PFSK-1 (cell line): ENCODE results near the gene NFIC.

Experiments
- FOXP2 ChIP-seq: optimal IDR thresholded peaks from 2 replicates; pipeline ENCODE3; 2011; ENCODE audit warnings: borderline replicate concordance, control low read depth, inconsistent platforms; ENCODE audit not compliant: insufficient read depth; ENCODE audit errors: extremely low read length, extremely low read depth
- POLR2AphosphoS5 ChIP-seq: IDR thresholded peaks from 2 replicates; pipeline ENCODE4 v1.6.1; 2012; ENCODE audit warnings: low read depth, mild to moderate bottlenecking, control low read depth, low read length, moderate library complexity
- REST ChIP-seq, 2 experiments: IDR thresholded peaks; 2 replicates each; pipeline versions ENCODE4 v1.6.1 to v1.8.0; 2011 to 2012; ENCODE audit warnings: low read depth in 2 of 2, low read length in 2 of 2, control low read depth in 1 of 2, inconsistent platforms in 1 of 2, mild to moderate bottlenecking in 1 of 2, moderate library complexity in 1 of 2; ENCODE audit not compliant: insufficient read depth in 1 of 2
- SIN3A ChIP-seq: IDR thresholded peaks from 2 replicates; pipeline ENCODE4 v1.6.1; 2012; ENCODE audit warnings: mild to moderate bottlenecking, low read length, moderate library complexity, borderline replicate concordance; ENCODE audit not compliant: insufficient read depth
- TAF1 ChIP-seq: IDR thresholded peaks from 2 replicates; pipeline ENCODE4 v1.6.1; 2012; ENCODE audit warnings: low read length, control low read depth, borderline replicate concordance; ENCODE audit not compliant: insufficient read depth

NFIC gene

GRCh38 chr19:3508771-3509535 lies 142.6 kb downstream of the NFIC start:
- TF ChIP-seq TAF1 (no peak), POLR2AphosphoS5 (no peak), REST (IDR thresholded peaks at IDR 0.05; ENCODE audit: insufficient read depth in 1 of 2, low read depth in 2 of 2, low read length in 2 of 2) (no peak), FOXP2 (no peak), SIN3A (no peak)

GRCh38 chr19:3509566-3509989 lies 143.2 kb downstream of the NFIC start:
- TF ChIP-seq SIN3A (no peak), POLR2AphosphoS5 (no peak), FOXP2 (no peak), REST (IDR thresholded peaks at IDR 0.05; ENCODE audit: insufficient read depth in 1 of 2, low read depth in 2 of 2, low read length in 2 of 2) (no peak), TAF1 (no peak)

- TF ChIP-seq SIN3A (no peak), FOXP2 (no peak), REST (IDR thresholded peaks at IDR 0.05; ENCODE audit: insufficient read depth in 1 of 2, low read depth in 2 of 2, low read length in 2 of 2) (no peak), TAF1 (no peak), POLR2AphosphoS5 (no peak)
These were observed 144.3 kb downstream of the NFIC start for GRCh38 chr19:3510727-3511126.

GRCh38 chr19:3511506-3512251 lies 145.3 kb downstream of the NFIC start:
- TF ChIP-seq REST (IDR thresholded peaks at IDR 0.05; ENCODE audit: insufficient read depth in 1 of 2, low read depth in 2 of 2, low read length in 2 of 2) (no peak), TAF1 (no peak), SIN3A (no peak), FOXP2 (no peak), POLR2AphosphoS5 (no peak)
